H9 (cell line): Measurements from ENCODE around the gene PCNX4. TPM values are rescaled to one million over a fixed set of nuclear protein-coding genes. Genes with fewer than 3 reads are reported as not detected.
A peak's percentile ranks its signal among the peaks of the same experiment; 100 is the strongest.

Experiments
- DNase-seq: peaks from one replicate; pipeline ENCODE4 v3.0.0-alpha.2; 2017
- H2AFZ ChIP-seq: one replicate; pipeline ENCODE4 v1.6.1; 2013; ENCODE audit warnings: mild to moderate bottlenecking, low read length, control low read depth, moderate library complexity
- H2AK5ac ChIP-seq: 2 replicates; pipeline ENCODE4 v1.6.1; 2013; ENCODE audit warnings: low read length, control low read depth, mixed read lengths; ENCODE audit not compliant: insufficient read length
- H2BK120ac ChIP-seq: one replicate; pipeline ENCODE4 v1.6.1; 2013; ENCODE audit warnings: low read depth, mild to moderate bottlenecking, low read length, control low read depth, inconsistent platforms; ENCODE audit not compliant: poor library complexity, severe bottlenecking
- H2BK12ac ChIP-seq: 2 replicates; pipeline ENCODE4 v1.6.1; 2013; ENCODE audit warnings: low read length, control low read depth, mixed read lengths, low read depth; ENCODE audit not compliant: insufficient read length
- H2BK15ac ChIP-seq: 2 replicates; pipeline ENCODE4 v1.6.1; 2013; ENCODE audit warnings: low read depth, low read length, control low read depth
- H2BK20ac ChIP-seq: one replicate; pipeline ENCODE4 v1.6.1; 2013; ENCODE audit warnings: low read depth, mild to moderate bottlenecking, low read length, control low read depth, inconsistent platforms; ENCODE audit not compliant: poor library complexity, severe bottlenecking
- H2BK5ac ChIP-seq: 2 replicates; pipeline ENCODE4 v1.6.1; 2013; ENCODE audit warnings: low read length, control low read depth, mixed read lengths; ENCODE audit not compliant: insufficient read length
- H3K14ac ChIP-seq: 2 replicates; pipeline ENCODE4 v1.6.1; 2013; ENCODE audit warnings: low read length, control low read depth; ENCODE audit not compliant: insufficient read depth
- H3K18ac ChIP-seq: 2 replicates; pipeline ENCODE4 v1.6.1; 2013; ENCODE audit warnings: low read depth, mild to moderate bottlenecking, mixed read lengths, low read length, control low read depth; ENCODE audit not compliant: insufficient read length
- H3K23ac ChIP-seq: 2 replicates; pipeline ENCODE4 v1.6.1; 2013; ENCODE audit warnings: low read length, control low read depth, mixed read lengths, low read depth; ENCODE audit not compliant: insufficient read length
- H3K23me2 ChIP-seq: 2 replicates; pipeline ENCODE4 v1.6.1; 2013; ENCODE audit warnings: low read depth, mild to moderate bottlenecking, mixed read lengths, low read length, control low read depth; ENCODE audit not compliant: insufficient read length, poor library complexity, severe bottlenecking
- H3K27ac ChIP-seq: 2 replicates; pipeline ENCODE4 v1.5.1; 2013; ENCODE audit warnings: low read length, control low read depth, mixed read lengths, low read depth; ENCODE audit not compliant: insufficient read length
- H3K27me3 ChIP-seq: 2 replicates; pipeline ENCODE4 v1.6.1; 2013; ENCODE audit warnings: low read length, control low read depth, inconsistent platforms; ENCODE audit not compliant: insufficient read depth
- H3K4ac ChIP-seq: 2 replicates; pipeline ENCODE4 v1.6.1; 2013; ENCODE audit warnings: low read depth, mild to moderate bottlenecking, control low read depth, inconsistent platforms, low read length, moderate library complexity
- H3K4me1 ChIP-seq: 2 replicates; pipeline ENCODE4 v1.6.1; 2013; ENCODE audit warnings: low read length, control low read depth, inconsistent platforms; ENCODE audit not compliant: insufficient read depth
- H3K4me2 ChIP-seq: 2 replicates; pipeline ENCODE4 v1.6.1; 2013; ENCODE audit warnings: low read length, control low read depth, mixed read lengths; ENCODE audit not compliant: insufficient read length, insufficient read depth
- H3K56ac ChIP-seq: 2 replicates; pipeline ENCODE4 v1.6.1; 2013; ENCODE audit warnings: low read depth, mild to moderate bottlenecking, mixed read lengths, low read length, control low read depth; ENCODE audit not compliant: insufficient read length
- H3K79me1 ChIP-seq: 2 replicates; pipeline ENCODE4 v1.6.1; 2013; ENCODE audit warnings: low read depth, mild to moderate bottlenecking, moderate library complexity, low read length, control low read depth, inconsistent platforms; ENCODE audit not compliant: insufficient read depth, poor library complexity, severe bottlenecking
- H3K79me2 ChIP-seq: 2 replicates; pipeline ENCODE4 v1.6.1; 2013; ENCODE audit warnings: low read length, control low read depth, inconsistent platforms; ENCODE audit not compliant: insufficient read depth
- H3K9ac ChIP-seq: 2 replicates; pipeline ENCODE4 v1.6.1; 2013; ENCODE audit warnings: low read length, control low read depth, mixed read lengths; ENCODE audit not compliant: insufficient read length; ENCODE audit errors: extremely low read depth
- H3K9me3 ChIP-seq: one replicate; pipeline ENCODE4 v1.6.1; 2013; ENCODE audit warnings: low read depth, low read length, inconsistent platforms; ENCODE audit not compliant: control insufficient read depth
- H3T11ph ChIP-seq: one replicate; pipeline ENCODE4 v1.6.1; 2013; ENCODE audit warnings: mild to moderate bottlenecking, low read length, control low read depth, inconsistent platforms
- H4K20me1 ChIP-seq: one replicate; pipeline ENCODE4 v1.6.1; 2013; ENCODE audit not compliant: control insufficient read depth, insufficient read length, insufficient read depth
- H4K5ac ChIP-seq: 2 replicates; pipeline ENCODE4 v1.6.1; 2013; ENCODE audit warnings: low read depth, mild to moderate bottlenecking, mixed read lengths, low read length, control low read depth; ENCODE audit not compliant: insufficient read length
- H4K8ac ChIP-seq: replicated peaks from 2 replicates; pipeline ENCODE4 v1.6.1; 2013; ENCODE audit warnings: low read length, control low read depth, mixed read lengths, low read depth; ENCODE audit not compliant: insufficient read length
- H4K91ac ChIP-seq: 2 replicates; pipeline ENCODE4 v1.6.1; 2013; ENCODE audit warnings: low read depth, mild to moderate bottlenecking, moderate library complexity, mixed read lengths, low read length, control low read depth; ENCODE audit not compliant: insufficient read length
- H3K27ac Mint-ChIP-seq, 3 experiments: 2 replicates in 2 of 3; 3 replicates in 1 of 3; pipeline ENCODE4 v1.8.0; 2020 to 2021; ENCODE audit warnings: mixed read lengths in 3 of 3, mild to moderate bottlenecking in 1 of 3, moderate library complexity in 1 of 3
- H3K27me3 Mint-ChIP-seq: 2 replicates; pipeline ENCODE4 v1.8.0; 2021; ENCODE audit warnings: low read depth, mild to moderate bottlenecking, moderate library complexity, mixed read lengths
- H3K36me3 Mint-ChIP-seq, 3 experiments: 2 replicates in 2 of 3; 3 replicates in 1 of 3; pipeline ENCODE4 v1.8.0; 2020 to 2021; ENCODE audit warnings: low read depth in 3 of 3, mixed read lengths in 3 of 3; ENCODE audit not compliant: insufficient read depth in 1 of 3
- H3K4me1 Mint-ChIP-seq, 2 experiments: 2 replicates each; pipeline ENCODE4 v1.8.0; 2020; ENCODE audit warnings: mixed read lengths in 2 of 2
- H3K4me3 Mint-ChIP-seq, 2 experiments: 2 replicates in 1 of 2; 3 replicates in 1 of 2; pipeline ENCODE4 v1.8.0; 2020 to 2021; ENCODE audit warnings: mild to moderate bottlenecking in 2 of 2, mixed read lengths in 2 of 2, moderate library complexity in 1 of 2
- H3K9me3 Mint-ChIP-seq, 2 experiments: 2 replicates in 1 of 2; 3 replicates in 1 of 2; pipeline ENCODE4 v1.8.0; 2020; ENCODE audit warnings: mild to moderate bottlenecking in 2 of 2, mixed read lengths in 2 of 2, moderate library complexity in 1 of 2
- CTCF ChIP-seq: fragments of 200-600 bp; sonication (generic); conservative IDR thresholded peaks from 3 replicates; pipeline ENCODE4 v1.8.0; 2021; ENCODE audit warnings: antibody characterized with exemption, mild to moderate bottlenecking
- whole genome bisulfite sequencing: extraction: QIAGEN DNeasy Blood & Tissue Kit; methylation state at CpG from one replicate; pipeline ENCODE4 v1.1.7; 2013; ENCODE audit warnings: missing lambda C conversion rate, low lambda C conversion rate, mixed read lengths; ENCODE audit not compliant: insufficient read length; ENCODE audit errors: extremely low coverage; 5-methylcytosine and 5-hydroxymethylcytosine counted together
- total RNA-seq: library from RNA; stranded (reverse); gene quantifications from 2 replicates; pipeline ENCODE4 v1.2.1, GENCODE V29; 2021

The PCNX4 gene
- total RNA-seq, 1 experiment from 2014 or later: 40.0 TPM

GRCh38 chr14:60090864-60091519, 731 bp upstream of the PCNX4 start:
- Histone ChIP-seq H4K20me1 (no peaks in the 10 kb centered on the region), H2BK12ac (no peak overlapping the region), H2AK5ac (no peak overlapping the region), H3K9me3 (no peaks in the 10 kb centered on the region), H3K14ac (no peak overlapping the region), H2BK20ac (no peak overlapping the region), H4K91ac (no peak overlapping the region), H3K4ac (no peak overlapping the region), H4K8ac (no peak overlapping the region), H3K4me1 (peaks cover 4% of the 10 kb centered on the region; the same call in 1 of the 2 replicates), H2AFZ (peak overlapping the region; percentile 35), H3K79me1 (peaks cover 2% of the 10 kb centered on the region), H2BK5ac (peak overlapping the region; percentile 47), H2BK15ac (no peak overlapping the region), H3K4me2 (peak overlapping the region; percentile 88), H3K27ac (peak overlapping the region; percentile 17), H3K27me3 (no peaks in the 10 kb centered on the region), H3K56ac (no peak overlapping the region), H3K23me2 (peaks cover 10% of the 10 kb centered on the region), H3K23ac (no peak overlapping the region), H3K79me2 (peaks cover 10% of the 10 kb centered on the region; the same call in 1 of the 2 replicates), H2BK120ac (peak overlapping the region; percentile 62), H3K9ac (peak overlapping the region; percentile 58), H3K18ac (peak overlapping the region; percentile 79), H3T11ph (no peak overlapping the region), H4K5ac (no peak overlapping the region)
- Mint-ChIP-seq H3K27ac (peak overlapping the region; percentile 80 to 99 (median 92); a peak in 5 of 7 replicates), H3K4me1 (peaks cover 28 to 29% of the 10 kb centered on the region in 2 experiments), H3K36me3 (0 out of 7 replicates have a peak, but pooled peaks cover 0 to 2% (median 0%) of the 10 kb centered on the region in 3 experiments), H3K9me3 (no peaks in the 10 kb centered on the region; a peak in 1 of 5 replicates), H3K27me3 (no peaks in the 10 kb centered on the region), H3K4me3 (peak overlapping the region; percentile 87 to 96)
- no CpG with 5 or more reads among the region's 16 CpGs for WGBS
- DNase-seq: no peak
- TF ChIP-seq CTCF: no peak
